K562 (cell line): ENCODE data around the gene ZNF747. TPM values are rescaled to one million over a fixed set of nuclear protein-coding genes. Genes with fewer than 3 reads are reported as not detected.

ENCODE experiments used
- PHB ChIP-seq: fragments of 250-450 bp; sonication (Bioruptor Pico); IDR thresholded peaks from 2 replicates; pipeline ENCODE4 v1.5.0; 2021
- SAFB ChIP-seq: fragments of 200-400 bp; formaldehyde crosslinking; IDR thresholded peaks from 2 replicates; pipeline ENCODE4 v1.6.1; 2017; ENCODE audit warnings: low read depth, low read length, borderline replicate concordance
- SMAD3 ChIP-seq: fragments of 450-650 bp; formaldehyde crosslinking; conservative IDR thresholded peaks from 2 replicates; pipeline ENCODE4 v1.4.0; 2020; ENCODE audit warnings: mild to moderate bottlenecking
- TARDBP ChIP-seq: fragments of 450-650 bp; IDR thresholded peaks from 2 replicates; pipeline ENCODE4 v1.6.1; 2016
- ZSCAN32 ChIP-seq: fragments of 450-650 bp; formaldehyde crosslinking; IDR thresholded peaks from 2 replicates; pipeline ENCODE4 v1.4.0; 2020; ENCODE audit warnings: mild to moderate bottlenecking, moderate library complexity
- polyA plus RNA-seq, 8 experiments: library from polyadenylated mRNA; depleted of rRNA in 4 of 8; stranded (reverse) in 5 of 8; unstranded in 3 of 8; fragments of >200 nt; fragmentation: Nextera tagmentation in 2 of 8; fragmentation: Illumina TruSeq in 1 of 8; extraction: Ambion mirVana in 2 of 8; extraction: Trizol in 1 of 8; gene quantifications; 2 replicates each; pipeline versions ENCODE4 v1.2.1 to v1.2.3, GENCODE V29; 2011 to 2014; ENCODE audit warnings: inconsistent platforms in 1 of 8, missing spikeins in 1 of 8
- total RNA-seq, 7 experiments: library from RNA; depleted of rRNA in 6 of 7; stranded (reverse); fragments of >200 nt in 6 of 7; fragmentation: Illumina TruSeq in 2 of 7; extraction: Trizol in 2 of 7; gene quantifications; 2 replicates each; pipeline versions ENCODE4 v1.2.1 to v1.2.3, GENCODE V29; 2011 to 2021; ENCODE audit warnings: low replicate concordance in 1 of 7
- TF ChIP-seq, protein P1 (sequence below): sonication (generic); formaldehyde crosslinking; IDR thresholded peaks from 2 replicates; pipeline ENCODE4 v1.8.0; 2022; ENCODE audit warnings: mild to moderate bottlenecking, missing genetic modification reagents
- TF ChIP-seq, protein P2 (sequence below): sonication (generic); formaldehyde crosslinking; IDR thresholded peaks from 2 replicates; pipeline ENCODE4 v1.8.0; 2023; ENCODE audit warnings: mild to moderate bottlenecking, missing genetic modification reagents
- TF ChIP-seq, protein P3 (sequence below): sonication (generic); formaldehyde crosslinking; IDR thresholded peaks from 2 replicates; pipeline ENCODE4 v1.8.0; 2022; ENCODE audit warnings: missing genetic modification reagents, mild to moderate bottlenecking, moderate library complexity, borderline replicate concordance
- TF ChIP-seq, protein P4 (sequence below), 2 experiments: IDR thresholded peaks; 2 replicates each; pipeline ENCODE4 v1.6.1; 2011; ENCODE audit warnings: borderline replicate concordance in 1 of 2, control low read depth in 1 of 2, low read depth in 1 of 2, low read length in 1 of 2, mild to moderate bottlenecking in 1 of 2, mixed read lengths in 1 of 2, moderate library complexity in 1 of 2; ENCODE audit not compliant: insufficient read depth in 1 of 2, insufficient read length in 1 of 2, poor library complexity in 1 of 2, severe bottlenecking in 1 of 2; ENCODE audit errors: extremely low read depth in 1 of 2

The ZNF747 gene
- total and polyA plus RNA-seq, 9 of the 15 experiments (the other 6 are each of a cell fraction or from before 2014, with no cell fraction given) = 0.14 to 3.3 (median 1.5) TPM

DNA sequence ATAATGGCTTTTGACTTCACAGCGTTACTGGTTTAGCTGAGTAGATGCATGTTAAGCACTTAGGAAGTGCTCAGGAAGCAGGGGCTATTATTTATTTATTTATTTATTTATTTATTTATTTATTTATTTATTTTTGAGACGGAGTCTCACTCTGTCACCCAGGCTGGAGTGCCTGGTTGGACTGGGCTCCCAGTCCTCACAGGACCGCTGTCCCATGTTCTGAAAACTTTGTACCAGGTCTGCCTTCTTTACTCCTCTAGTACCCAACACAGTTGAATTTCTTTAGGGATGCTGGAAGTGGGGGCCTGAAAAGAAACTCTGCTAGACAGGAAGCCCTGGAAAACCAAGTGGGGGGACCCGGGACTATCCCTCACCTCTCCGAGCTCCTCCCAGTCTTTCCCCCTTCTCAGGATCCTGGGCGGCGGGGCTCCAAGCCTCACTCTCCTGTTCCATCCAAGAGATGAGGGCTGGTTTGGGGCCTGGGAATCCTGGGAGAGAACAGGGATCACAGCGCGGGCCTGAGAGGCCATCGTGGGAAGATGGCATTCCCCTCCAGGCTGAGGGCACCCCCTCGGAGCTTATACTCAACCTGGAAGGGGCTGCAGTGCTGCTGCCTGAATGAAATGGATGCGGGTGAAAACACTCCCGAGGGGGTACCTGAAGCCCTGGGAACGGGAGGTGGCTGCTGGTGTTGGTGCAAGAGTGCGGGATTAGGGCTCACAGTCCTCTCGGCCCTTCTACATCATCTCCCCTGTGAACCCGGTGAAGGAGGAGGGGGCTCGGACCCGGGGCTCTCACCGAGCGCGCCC is 36.2 kb upstream of the ZNF747 start (continued):
- TF ChIP-seq, protein P1, sequence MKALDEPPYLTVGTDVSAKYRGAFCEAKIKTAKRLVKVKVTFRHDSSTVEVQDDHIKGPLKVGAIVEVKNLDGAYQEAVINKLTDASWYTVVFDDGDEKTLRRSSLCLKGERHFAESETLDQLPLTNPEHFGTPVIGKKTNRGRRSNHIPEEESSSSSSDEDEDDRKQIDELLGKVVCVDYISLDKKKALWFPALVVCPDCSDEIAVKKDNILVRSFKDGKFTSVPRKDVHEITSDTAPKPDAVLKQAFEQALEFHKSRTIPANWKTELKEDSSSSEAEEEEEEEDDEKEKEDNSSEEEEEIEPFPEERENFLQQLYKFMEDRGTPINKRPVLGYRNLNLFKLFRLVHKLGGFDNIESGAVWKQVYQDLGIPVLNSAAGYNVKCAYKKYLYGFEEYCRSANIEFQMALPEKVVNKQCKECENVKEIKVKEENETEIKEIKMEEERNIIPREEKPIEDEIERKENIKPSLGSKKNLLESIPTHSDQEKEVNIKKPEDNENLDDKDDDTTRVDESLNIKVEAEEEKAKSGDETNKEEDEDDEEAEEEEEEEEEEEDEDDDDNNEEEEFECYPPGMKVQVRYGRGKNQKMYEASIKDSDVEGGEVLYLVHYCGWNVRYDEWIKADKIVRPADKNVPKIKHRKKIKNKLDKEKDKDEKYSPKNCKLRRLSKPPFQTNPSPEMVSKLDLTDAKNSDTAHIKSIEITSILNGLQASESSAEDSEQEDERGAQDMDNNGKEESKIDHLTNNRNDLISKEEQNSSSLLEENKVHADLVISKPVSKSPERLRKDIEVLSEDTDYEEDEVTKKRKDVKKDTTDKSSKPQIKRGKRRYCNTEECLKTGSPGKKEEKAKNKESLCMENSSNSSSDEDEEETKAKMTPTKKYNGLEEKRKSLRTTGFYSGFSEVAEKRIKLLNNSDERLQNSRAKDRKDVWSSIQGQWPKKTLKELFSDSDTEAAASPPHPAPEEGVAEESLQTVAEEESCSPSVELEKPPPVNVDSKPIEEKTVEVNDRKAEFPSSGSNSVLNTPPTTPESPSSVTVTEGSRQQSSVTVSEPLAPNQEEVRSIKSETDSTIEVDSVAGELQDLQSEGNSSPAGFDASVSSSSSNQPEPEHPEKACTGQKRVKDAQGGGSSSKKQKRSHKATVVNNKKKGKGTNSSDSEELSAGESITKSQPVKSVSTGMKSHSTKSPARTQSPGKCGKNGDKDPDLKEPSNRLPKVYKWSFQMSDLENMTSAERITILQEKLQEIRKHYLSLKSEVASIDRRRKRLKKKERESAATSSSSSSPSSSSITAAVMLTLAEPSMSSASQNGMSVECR (CRISPR knock-in tag) = 0 out of 2 replicates have a peak, but pooled peaks have one; percentile 17
- TF ChIP-seq TARDBP (no peak), SAFB (no peak), ZSCAN32 (CRISPR knock-in tag) (no peak), SMAD3 (no peak), PHB (CRISPR knock-in tag) (no peak)
- TF ChIP-seq, protein P2, sequence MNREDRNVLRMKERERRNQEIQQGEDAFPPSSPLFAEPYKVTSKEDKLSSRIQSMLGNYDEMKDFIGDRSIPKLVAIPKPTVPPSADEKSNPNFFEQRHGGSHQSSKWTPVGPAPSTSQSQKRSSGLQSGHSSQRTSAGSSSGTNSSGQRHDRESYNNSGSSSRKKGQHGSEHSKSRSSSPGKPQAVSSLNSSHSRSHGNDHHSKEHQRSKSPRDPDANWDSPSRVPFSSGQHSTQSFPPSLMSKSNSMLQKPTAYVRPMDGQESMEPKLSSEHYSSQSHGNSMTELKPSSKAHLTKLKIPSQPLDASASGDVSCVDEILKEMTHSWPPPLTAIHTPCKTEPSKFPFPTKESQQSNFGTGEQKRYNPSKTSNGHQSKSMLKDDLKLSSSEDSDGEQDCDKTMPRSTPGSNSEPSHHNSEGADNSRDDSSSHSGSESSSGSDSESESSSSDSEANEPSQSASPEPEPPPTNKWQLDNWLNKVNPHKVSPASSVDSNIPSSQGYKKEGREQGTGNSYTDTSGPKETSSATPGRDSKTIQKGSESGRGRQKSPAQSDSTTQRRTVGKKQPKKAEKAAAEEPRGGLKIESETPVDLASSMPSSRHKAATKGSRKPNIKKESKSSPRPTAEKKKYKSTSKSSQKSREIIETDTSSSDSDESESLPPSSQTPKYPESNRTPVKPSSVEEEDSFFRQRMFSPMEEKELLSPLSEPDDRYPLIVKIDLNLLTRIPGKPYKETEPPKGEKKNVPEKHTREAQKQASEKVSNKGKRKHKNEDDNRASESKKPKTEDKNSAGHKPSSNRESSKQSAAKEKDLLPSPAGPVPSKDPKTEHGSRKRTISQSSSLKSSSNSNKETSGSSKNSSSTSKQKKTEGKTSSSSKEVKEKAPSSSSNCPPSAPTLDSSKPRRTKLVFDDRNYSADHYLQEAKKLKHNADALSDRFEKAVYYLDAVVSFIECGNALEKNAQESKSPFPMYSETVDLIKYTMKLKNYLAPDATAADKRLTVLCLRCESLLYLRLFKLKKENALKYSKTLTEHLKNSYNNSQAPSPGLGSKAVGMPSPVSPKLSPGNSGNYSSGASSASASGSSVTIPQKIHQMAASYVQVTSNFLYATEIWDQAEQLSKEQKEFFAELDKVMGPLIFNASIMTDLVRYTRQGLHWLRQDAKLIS (CRISPR knock-in tag) = 0 out of 2 replicates have a peak, but pooled peaks have one; percentile 6
- TF ChIP-seq, protein P3, sequence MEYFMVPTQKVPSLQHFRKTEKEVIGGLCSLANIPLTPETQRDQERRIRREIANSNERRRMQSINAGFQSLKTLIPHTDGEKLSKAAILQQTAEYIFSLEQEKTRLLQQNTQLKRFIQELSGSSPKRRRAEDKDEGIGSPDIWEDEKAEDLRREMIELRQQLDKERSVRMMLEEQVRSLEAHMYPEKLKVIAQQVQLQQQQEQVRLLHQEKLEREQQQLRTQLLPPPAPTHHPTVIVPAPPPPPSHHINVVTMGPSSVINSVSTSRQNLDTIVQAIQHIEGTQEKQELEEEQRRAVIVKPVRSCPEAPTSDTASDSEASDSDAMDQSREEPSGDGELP (CRISPR knock-in tag) = peak; percentile 53; the same call in 1 of the 2 replicates
- TF ChIP-seq, protein P4, sequence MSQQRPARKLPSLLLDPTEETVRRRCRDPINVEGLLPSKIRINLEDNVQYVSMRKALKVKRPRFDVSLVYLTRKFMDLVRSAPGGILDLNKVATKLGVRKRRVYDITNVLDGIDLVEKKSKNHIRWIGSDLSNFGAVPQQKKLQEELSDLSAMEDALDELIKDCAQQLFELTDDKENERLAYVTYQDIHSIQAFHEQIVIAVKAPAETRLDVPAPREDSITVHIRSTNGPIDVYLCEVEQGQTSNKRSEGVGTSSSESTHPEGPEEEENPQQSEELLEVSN (IDR thresholded peaks at IDR 0.05; ENCODE audit: borderline replicate concordance in 1 of 2, extremely low read depth in 1 of 2, insufficient read depth in 1 of 2, insufficient read length in 1 of 2, low read depth in 1 of 2, low read length in 1 of 2, poor library complexity in 1 of 2, severe bottlenecking in 1 of 2) = peak in 1 of 2 experiments; percentile 7
